GM12864 (cell line): ENCODE measurements around the gene HSPD1.
"Not testable (repeated sequence)": the region's sequence is repeated elsewhere in the genome, so short reads cannot be mapped to it uniquely, and the experiment has no call there.

ENCODE experiments used
- DNase-seq: peaks from one replicate; pipeline ENCODE4 v3.0.0-alpha.2; 2011; ENCODE audit warnings: low read depth
- H3K4me3 ChIP-seq: 2 replicates; pipeline ENCODE4 v1.5.1; 2011; ENCODE audit warnings: mild to moderate bottlenecking, low read depth, low read length, control low read depth
- TF ChIP-seq, protein P1 (sequence below): IDR thresholded peaks from 2 replicates; pipeline ENCODE4 v1.5.1; 2011; ENCODE audit warnings: low read depth, mild to moderate bottlenecking, moderate library complexity, low read length, control low read depth, inconsistent platforms; ENCODE audit errors: missing control alignments

HSPD1 gene

DNA sequence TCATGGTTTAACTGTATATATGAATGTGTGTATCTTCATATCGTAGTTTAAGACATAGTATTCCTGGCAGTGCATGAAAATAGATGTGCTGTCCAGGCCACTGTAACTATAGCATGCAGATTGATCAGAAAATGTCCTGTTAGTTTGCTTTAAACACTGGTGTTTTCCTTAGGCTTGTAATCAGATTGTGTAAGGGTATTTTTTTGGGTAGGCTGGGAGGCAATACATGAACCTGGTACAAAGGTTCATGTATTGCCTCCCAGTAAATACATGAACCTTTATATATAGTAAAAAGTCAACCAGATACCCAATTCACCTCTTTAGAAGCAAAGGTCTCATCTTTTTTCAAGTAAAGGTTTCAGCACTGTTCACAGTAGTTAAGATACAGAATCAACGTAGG, 44.7 kb downstream of the HSPD1 start:
- DNase-seq: no peak
- peak overlapping the region; percentile 85; the same call in 1 of the 2 replicates for H3K4me3 ChIP-seq
- TF ChIP-seq, protein P1, sequence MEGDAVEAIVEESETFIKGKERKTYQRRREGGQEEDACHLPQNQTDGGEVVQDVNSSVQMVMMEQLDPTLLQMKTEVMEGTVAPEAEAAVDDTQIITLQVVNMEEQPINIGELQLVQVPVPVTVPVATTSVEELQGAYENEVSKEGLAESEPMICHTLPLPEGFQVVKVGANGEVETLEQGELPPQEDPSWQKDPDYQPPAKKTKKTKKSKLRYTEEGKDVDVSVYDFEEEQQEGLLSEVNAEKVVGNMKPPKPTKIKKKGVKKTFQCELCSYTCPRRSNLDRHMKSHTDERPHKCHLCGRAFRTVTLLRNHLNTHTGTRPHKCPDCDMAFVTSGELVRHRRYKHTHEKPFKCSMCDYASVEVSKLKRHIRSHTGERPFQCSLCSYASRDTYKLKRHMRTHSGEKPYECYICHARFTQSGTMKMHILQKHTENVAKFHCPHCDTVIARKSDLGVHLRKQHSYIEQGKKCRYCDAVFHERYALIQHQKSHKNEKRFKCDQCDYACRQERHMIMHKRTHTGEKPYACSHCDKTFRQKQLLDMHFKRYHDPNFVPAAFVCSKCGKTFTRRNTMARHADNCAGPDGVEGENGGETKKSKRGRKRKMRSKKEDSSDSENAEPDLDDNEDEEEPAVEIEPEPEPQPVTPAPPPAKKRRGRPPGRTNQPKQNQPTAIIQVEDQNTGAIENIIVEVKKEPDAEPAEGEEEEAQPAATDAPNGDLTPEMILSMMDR: no peak

DNA sequence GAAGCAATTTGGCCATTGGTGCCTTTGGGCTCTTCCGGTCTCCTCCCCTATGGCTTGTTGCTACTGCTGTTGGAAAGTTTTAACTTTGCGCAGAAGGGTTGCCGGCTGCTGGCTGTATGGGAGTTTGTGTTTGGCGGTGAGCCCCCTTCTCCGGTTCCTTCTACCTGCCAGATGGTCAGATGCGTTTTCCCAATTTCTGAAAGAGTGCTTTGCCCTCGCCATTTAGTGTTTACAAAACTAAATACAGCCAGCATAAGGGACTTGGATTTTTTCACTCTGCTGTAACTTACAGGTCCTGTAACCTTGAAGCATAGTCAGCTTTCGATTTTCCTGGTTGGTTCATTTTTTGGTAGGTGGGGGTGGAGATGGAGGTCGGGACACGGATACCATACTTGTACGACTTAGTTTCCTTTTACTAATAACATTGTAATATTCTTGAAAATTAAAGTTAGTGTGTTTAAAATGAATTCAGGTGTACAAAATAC, 45.7 kb downstream of the HSPD1 start:
- TF ChIP-seq, protein P1: no peak
- H3K4me3 ChIP-seq: peak overlapping the region; percentile 85
- peak; percentile 53 for DNase-seq

DNA sequence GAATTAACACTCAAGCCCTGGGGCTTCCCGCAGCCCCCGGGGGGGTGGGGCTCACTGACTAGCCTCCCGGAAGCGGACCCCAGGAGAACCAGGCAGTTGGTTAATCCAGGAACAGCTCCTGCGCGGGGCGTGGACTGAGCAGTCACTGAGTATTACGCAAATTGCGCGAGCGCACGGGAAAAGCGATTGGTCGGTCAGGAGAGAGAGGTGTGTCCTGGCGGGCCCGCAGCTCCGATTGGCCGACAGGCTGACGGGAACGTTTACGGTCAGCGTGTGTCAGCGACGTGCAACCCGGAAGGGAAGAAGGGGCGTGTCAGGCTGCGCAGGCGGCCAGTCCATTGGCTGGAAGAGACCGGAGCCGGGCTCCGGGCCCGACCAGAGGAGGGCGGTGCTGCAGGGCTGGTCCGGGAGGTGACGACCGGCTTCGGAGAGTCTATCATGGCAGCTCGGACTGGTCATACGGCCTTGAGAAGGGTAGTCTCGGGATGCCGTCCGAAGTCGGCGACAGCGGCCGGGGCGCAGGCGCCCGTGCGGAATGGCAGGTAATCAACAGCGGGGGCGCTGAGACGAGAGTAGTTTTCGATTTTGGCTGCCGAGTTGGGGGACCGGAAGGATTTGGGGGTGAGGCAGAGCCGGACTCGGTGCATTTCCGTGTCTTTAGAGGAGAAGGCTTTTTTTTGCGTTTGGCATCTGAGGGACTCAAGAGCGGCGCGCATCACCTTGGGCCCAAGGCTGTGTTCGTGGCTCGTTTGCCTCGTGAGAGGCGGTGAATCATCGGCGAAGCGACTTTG, 46.3 kb downstream of the HSPD1 start, which contains the start of gene COQ10B:
Gene COQ10B (plus strand): TSS at position 430 of the 791 bp plus-strand sequence. CDS start 9 bp downstream, at position 439.
- TF ChIP-seq, protein P1: peak; percentile 22
- H3K4me3 ChIP-seq: peak within 1 kb of the TSS; percentile 85
- DNase-seq: peak; percentile 99

DNA sequence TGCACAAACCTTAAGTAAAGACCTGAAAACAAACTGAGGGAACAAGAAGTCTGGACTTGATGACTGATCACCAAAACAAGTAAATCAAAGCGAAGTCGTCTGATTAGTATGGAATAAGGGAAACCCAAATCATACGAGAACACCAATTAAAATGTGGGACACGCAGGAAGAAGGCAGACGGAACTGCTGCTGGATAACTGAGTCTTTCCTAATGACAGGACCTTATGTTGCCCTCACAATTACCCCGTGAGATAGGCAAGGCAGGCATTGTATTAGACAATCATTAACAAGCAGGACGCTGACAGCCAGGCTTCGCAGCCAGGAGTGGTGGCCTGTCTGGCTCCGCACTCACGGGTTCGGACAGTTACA, 46.9 kb downstream of the HSPD1 start:
- H3K4me3 ChIP-seq: peak overlapping the region; percentile 85
- TF ChIP-seq, protein P1: no peak
- DNase-seq: no peak

DNA sequence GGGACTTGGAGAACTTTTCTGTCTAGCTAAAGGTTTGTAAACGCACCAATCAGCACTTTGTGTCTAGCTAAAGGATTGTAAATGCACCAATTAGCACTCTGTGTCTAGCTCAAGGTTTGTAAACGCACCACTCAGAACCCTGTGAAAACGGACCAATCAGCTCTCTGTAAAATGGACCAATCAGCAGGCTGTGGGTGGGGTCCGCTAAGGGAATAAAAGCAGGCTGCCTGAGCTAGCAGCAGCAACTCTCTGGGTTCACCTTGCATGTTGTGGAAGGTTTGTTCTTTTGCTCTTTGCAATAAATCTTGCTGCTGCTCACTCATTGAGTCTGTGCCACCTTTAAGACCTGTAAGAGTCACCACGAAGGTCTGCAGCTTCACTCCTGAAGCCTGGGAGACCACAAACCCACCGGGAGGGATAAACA, 48.7 kb downstream of the HSPD1 start:
- not testable (repeated sequence) for DNase-seq, H3K4me3 ChIP-seq

DNA sequence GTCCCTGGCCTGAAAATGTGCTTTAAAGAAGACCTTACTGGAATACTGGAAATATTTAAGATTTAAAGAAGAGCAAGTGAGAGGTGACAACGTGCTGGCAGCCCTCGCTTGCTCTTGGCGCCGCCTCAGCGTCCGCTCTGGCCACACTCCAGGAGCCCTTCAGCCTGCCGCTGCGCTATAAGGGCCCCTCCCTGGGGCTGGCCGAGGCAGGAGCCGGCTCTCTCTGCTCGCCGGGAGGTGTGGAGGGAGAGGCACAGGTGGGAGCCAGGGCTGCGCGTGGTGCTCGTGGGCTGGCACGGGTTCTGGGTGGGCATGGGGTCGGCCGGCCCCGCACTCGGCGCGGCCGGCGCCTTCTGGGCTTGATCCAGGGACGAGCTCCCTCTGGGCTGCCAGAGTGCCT, 49.2 kb downstream of the HSPD1 start:
- no peak for DNase-seq
- TF ChIP-seq, protein P1: no peak
- no peak overlapping the region for H3K4me3 ChIP-seq

DNA sequence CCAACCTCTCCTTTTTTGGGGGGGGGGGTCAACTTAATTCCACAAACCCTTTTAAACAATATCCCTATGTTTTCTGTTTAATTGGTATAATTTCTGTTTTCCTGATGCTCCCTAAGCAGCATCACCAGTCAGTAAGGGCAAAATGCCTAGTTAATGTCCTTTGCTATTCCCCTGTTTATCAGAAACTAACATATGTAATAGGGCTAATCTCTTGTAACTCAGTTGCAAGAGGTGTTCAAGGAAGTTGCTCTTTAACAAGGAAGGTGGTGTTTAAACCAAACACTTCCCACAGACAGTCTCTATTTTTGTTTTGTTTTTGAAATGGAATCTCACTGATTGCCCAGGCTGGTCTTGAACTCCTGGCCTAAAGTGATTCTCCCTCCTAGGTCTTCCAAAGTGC, 52.8 kb downstream of the HSPD1 start:
- TF ChIP-seq, protein P1: no peak
- H3K4me3 ChIP-seq: no peak overlapping the region
- DNase-seq: no peak
